VCaP (cell line): ENCODE results near the gene SLC9A9.

Source experiments
- H3K27ac ChIP-seq: fragments of 450-650 bp; 2 replicates; pipeline ENCODE4 v1.5.1; 2017
- TF ChIP-seq, protein P1 (sequence below): fragments of 450-650 bp; conservative IDR thresholded peaks from 2 replicates; pipeline ENCODE4 v1.5.1; 2017; ENCODE audit warnings: mild to moderate bottlenecking, moderate library complexity

SLC9A9 gene

DNA sequence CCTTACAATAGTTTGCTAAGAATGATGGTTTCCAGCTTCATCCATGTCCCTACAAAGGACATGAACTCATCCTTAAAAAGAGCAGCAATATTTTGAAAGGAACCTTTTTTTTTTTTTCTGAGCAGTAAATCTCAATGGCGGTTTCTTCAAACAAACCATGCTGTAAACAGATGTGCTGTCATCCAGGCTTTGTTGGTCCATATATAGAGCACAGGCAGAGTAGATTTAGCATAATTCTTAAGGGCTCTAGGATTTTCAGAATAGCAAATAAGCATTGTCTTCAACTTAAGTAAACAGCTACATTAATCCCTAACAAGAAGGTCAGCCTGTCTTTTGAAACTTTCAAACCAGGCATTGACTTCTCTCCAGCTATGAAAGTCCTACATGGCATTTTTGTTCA is 334.2 kb downstream of the SLC9A9 start:
- TF ChIP-seq, protein P1, sequence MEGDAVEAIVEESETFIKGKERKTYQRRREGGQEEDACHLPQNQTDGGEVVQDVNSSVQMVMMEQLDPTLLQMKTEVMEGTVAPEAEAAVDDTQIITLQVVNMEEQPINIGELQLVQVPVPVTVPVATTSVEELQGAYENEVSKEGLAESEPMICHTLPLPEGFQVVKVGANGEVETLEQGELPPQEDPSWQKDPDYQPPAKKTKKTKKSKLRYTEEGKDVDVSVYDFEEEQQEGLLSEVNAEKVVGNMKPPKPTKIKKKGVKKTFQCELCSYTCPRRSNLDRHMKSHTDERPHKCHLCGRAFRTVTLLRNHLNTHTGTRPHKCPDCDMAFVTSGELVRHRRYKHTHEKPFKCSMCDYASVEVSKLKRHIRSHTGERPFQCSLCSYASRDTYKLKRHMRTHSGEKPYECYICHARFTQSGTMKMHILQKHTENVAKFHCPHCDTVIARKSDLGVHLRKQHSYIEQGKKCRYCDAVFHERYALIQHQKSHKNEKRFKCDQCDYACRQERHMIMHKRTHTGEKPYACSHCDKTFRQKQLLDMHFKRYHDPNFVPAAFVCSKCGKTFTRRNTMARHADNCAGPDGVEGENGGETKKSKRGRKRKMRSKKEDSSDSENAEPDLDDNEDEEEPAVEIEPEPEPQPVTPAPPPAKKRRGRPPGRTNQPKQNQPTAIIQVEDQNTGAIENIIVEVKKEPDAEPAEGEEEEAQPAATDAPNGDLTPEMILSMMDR: no peak
- no peak overlapping the region for H3K27ac ChIP-seq

DNA sequence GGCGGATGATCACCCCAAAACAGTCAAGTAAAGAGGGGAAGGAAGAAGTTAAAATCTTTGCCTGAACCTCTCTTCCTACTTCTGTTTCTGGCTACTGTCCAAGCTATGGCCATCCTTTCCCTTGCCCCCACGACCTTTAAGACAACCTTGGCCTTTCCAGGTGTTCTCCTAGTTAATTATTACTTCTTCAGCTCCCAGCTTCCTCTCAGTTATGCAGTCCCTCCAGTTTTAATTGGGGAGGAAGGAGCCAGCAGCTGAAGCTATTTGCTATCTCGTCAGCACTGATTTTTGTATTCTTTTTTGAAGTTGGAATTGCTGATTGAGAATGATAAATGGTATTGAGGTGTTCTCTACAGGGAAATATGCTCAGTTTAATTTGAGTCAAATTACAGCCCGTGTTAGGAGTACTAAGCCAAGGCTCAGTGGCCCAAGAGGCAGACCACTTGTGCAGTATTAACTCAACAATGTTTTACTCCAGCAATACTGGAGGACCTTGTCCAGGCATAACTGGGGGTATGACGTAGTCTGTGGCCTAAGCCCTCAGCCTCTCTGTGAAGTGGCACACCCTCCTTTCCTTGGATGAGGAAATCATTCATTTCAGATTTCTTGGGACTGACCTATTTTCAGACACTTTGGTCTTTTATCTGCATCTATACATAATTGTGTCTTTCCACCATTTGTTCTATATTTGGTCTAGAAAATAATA is 336.9 kb downstream of the SLC9A9 start:
- TF ChIP-seq, protein P1: no peak
- no peak overlapping the region for H3K27ac ChIP-seq

DNA sequence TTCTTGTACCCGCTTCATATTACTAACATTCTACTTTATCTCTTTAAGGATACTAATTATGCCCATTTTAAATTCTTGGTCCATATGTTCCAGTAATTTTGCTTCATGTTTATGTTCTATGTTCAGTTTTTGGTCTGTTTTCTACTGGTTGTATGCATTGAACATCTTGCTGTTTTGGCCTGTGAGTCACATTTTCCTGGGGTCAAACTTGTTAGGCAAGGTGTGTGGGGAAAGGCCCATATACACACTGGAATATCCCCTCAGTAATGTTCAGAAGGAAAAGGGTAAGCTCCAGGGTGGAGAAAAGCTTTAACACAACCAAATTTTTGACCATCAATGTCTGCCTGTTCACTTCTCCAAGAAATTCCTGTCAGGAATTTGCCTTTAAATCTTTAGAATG is 337.7 kb downstream of the SLC9A9 start:
- no peak overlapping the region for H3K27ac ChIP-seq
- TF ChIP-seq, protein P1: no peak

DNA sequence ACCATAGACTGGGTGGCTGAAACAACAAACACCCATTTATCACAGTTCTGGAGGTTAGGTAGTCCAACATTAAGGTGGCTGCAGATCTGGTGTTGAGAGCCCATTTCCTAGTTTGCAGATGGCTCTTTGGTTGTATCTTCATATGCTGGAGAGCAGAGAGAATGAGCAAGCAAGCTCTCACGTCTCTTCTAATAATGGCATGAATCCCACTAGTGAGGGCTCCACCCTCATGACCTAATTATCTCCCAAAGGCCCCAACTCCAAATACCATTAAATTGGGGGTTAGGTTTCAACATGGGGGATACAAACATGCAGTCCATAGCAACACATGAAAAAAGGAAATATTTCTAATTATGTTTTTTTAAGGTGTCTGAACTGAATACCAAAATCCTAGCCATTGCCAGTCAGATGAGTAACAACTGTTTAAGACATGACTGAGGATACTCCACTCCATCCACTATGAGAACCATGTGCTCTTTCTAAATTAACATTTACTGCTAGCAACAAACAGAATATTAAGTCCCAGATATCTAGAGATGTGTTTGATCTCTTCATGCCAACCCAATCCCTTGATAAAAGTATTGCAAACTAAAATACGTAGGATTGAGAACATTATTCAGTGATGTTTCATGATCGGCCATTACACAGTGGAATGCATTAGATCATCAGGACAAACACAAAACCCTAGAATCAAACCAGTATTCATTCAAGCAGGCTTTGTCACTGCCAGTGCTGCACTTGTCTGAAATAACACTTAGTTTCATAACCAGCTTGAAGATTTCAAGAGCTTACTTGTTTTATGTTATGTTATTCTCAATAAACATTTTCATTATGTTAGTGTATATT is 340.3 kb downstream of the SLC9A9 start:
- no peak overlapping the region for H3K27ac ChIP-seq
- TF ChIP-seq, protein P1: no peak

DNA sequence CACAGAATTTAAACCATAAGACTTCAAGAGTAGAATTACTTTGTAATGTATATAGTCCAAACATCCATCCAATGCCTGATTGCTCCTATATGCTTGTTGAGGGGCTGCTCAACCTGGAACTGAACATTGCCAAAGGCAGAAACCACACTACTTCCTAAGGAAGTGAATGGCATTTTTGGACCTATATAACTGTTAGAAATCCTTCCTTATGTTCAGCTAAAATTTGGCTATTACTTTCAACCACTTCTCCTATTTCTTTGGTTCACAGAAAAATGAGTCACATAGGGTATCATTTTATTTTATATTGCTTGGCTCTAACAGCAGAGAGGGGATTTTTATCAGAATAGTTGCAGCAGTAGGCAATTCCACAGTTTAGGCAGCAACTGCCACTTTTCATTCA is 342.1 kb downstream of the SLC9A9 start:
- no peak overlapping the region for H3K27ac ChIP-seq
- TF ChIP-seq, protein P1: no peak

DNA sequence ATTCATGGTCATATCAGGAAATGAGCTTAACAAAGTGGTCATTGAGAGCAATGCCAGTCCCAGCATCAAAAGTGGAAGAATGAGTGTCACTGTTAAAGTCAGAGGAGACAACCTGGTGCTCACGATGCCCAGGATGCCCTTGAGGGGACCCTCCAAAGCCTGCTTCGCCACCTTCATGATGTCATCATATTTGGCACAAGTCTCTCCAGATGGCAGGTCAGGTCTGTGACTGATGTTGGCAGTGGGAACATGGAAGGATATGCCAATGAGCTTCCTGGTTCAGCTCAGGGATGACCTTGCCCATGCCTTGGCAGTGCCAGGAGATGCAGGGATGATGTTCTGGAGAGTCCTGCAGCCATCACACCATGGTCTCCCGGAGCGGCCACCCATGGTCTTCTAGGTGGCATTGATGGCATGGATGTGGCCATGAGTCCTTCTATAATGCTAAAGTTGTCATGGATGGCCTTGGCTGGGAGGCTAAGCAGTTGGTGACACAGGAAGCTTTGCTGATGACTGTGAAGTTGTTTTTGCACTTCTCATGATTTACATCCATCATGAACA is 344.9 kb downstream of the SLC9A9 start:
- H3K27ac ChIP-seq: no peak overlapping the region
- TF ChIP-seq, protein P1: no peak

DNA sequence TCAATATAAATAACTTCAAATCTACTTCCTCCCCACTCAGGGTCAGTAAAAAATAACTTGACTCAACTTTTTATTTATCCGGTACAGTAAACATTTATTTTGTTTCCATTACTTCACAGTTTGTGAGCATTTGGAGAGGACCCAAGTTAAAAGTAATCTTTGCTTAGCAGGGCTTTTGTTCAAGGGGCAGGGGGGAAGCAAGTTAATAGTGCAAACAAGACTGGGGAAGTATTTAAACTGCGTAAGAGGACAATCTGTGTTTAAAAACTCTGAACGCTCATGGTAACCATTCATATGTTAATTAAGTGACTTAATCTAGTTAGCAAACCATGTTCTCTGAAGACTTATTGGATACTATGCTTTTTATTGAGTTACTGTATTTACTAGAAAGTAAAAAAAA is 346.2 kb downstream of the SLC9A9 start:
- no peak overlapping the region for H3K27ac ChIP-seq
- TF ChIP-seq, protein P1: no peak
